K562 (cell line): ENCODE measurements around the gene MAP4.

Source experiments
- GABPA ChIP-seq: fragments of 200-800 bp; sonication (Bioruptor generic); conservative IDR thresholded peaks from 2 replicates; pipeline ENCODE4 v1.6.1; 2016; ENCODE audit warnings: low read depth, missing genetic modification characterization, missing compliant biosample characterization
- SMARCC2 ChIP-seq: fragments of 450-650 bp; IDR thresholded peaks from 2 replicates; pipeline ENCODE4 v1.6.1; 2017; ENCODE audit warnings: antibody characterized with exemption, moderate library complexity, mild to moderate bottlenecking, low read depth
- ZBTB7A ChIP-seq: IDR thresholded peaks from 2 replicates; pipeline ENCODE4 v1.6.1; 2011; ENCODE audit warnings: low read depth, mild to moderate bottlenecking, low read length, moderate library complexity, borderline replicate concordance; ENCODE audit not compliant: control insufficient read depth
- ZKSCAN8 ChIP-seq: fragments of 200-800 bp; sonication (Bioruptor generic); IDR thresholded peaks from 2 replicates; pipeline ENCODE4 v1.6.1; 2016; ENCODE audit warnings: missing genetic modification characterization, missing compliant biosample characterization
- TF ChIP-seq, protein P1 (sequence below), 3 experiments: IDR thresholded peaks in 2 of 3; conservative IDR thresholded peaks in 1 of 3; 2 replicates each; pipeline ENCODE4 v1.5.1; 2011 to 2012; ENCODE audit warnings: low read length in 3 of 3, mild to moderate bottlenecking in 3 of 3, control low read depth in 2 of 3, improper control_type of control experiment in 1 of 3, inconsistent platforms in 1 of 3, low read depth in 1 of 3, mixed read lengths in 1 of 3, moderate library complexity in 1 of 3; ENCODE audit not compliant: insufficient read depth in 2 of 3
- TF ChIP-seq, protein P2 (sequence below): fragments of 450-650 bp; IDR thresholded peaks from 2 replicates; pipeline ENCODE4 v1.6.1; 2017; ENCODE audit warnings: mild to moderate bottlenecking, moderate library complexity
- TF ChIP-seq, protein P3 (sequence below): conservative IDR thresholded peaks from 2 replicates; pipeline ENCODE4 v1.6.1; 2011; ENCODE audit warnings: low read depth, mild to moderate bottlenecking, low read length; ENCODE audit not compliant: control insufficient read depth

DNA sequence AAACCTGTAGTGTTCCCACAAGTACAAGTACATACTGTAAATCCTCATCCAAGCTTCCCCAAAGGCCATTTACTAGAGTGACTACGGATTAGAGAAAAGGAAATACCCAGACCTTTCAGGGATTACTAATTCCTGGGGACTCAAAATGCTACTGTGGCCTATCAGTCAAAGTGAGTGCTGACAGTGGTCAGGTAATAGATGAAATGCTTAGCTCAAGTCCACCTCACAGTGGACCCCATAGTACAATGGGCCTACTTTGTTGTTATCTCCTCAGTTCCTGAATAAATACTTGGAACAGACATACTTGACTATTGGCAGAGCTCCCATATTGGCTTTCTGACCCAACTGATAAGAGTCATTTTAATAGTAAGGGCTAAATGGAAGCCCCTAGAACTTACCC, 61.6 kb downstream of the MAP4 start:
- no peak for TF ChIP-seq ZBTB7A
- no peak for TF ChIP-seq ZKSCAN8 (CRISPR knock-in tag)
- TF ChIP-seq, protein P1, sequence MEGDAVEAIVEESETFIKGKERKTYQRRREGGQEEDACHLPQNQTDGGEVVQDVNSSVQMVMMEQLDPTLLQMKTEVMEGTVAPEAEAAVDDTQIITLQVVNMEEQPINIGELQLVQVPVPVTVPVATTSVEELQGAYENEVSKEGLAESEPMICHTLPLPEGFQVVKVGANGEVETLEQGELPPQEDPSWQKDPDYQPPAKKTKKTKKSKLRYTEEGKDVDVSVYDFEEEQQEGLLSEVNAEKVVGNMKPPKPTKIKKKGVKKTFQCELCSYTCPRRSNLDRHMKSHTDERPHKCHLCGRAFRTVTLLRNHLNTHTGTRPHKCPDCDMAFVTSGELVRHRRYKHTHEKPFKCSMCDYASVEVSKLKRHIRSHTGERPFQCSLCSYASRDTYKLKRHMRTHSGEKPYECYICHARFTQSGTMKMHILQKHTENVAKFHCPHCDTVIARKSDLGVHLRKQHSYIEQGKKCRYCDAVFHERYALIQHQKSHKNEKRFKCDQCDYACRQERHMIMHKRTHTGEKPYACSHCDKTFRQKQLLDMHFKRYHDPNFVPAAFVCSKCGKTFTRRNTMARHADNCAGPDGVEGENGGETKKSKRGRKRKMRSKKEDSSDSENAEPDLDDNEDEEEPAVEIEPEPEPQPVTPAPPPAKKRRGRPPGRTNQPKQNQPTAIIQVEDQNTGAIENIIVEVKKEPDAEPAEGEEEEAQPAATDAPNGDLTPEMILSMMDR (IDR thresholded peaks at IDR 0.05 in 2 of 3, conservative IDR thresholded peaks at IDR 0.05 in 1 of 3; ENCODE audit: insufficient read depth in 2 of 3, low read depth in 1 of 3, low read length in 3 of 3), result no peak
- TF ChIP-seq SMARCC2, result no peak
- TF ChIP-seq, protein P2, sequence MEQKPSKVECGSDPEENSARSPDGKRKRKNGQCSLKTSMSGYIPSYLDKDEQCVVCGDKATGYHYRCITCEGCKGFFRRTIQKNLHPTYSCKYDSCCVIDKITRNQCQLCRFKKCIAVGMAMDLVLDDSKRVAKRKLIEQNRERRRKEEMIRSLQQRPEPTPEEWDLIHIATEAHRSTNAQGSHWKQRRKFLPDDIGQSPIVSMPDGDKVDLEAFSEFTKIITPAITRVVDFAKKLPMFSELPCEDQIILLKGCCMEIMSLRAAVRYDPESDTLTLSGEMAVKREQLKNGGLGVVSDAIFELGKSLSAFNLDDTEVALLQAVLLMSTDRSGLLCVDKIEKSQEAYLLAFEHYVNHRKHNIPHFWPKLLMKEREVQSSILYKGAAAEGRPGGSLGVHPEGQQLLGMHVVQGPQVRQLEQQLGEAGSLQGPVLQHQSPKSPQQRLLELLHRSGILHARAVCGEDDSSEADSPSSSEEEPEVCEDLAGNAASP, result no peak
- TF ChIP-seq GABPA, result no peak
- TF ChIP-seq, protein P3, sequence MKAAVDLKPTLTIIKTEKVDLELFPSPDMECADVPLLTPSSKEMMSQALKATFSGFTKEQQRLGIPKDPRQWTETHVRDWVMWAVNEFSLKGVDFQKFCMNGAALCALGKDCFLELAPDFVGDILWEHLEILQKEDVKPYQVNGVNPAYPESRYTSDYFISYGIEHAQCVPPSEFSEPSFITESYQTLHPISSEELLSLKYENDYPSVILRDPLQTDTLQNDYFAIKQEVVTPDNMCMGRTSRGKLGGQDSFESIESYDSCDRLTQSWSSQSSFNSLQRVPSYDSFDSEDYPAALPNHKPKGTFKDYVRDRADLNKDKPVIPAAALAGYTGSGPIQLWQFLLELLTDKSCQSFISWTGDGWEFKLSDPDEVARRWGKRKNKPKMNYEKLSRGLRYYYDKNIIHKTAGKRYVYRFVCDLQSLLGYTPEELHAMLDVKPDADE, result no peak
